ENCODE measurements around the gene MRGPRG. TPM values are rescaled to one million over a fixed set of nuclear protein-coding genes. Genes with fewer than 3 reads are reported as not detected.

MRGPRG gene
- total and polyA plus RNA-seq, 4 donors, result not detected

DNA sequence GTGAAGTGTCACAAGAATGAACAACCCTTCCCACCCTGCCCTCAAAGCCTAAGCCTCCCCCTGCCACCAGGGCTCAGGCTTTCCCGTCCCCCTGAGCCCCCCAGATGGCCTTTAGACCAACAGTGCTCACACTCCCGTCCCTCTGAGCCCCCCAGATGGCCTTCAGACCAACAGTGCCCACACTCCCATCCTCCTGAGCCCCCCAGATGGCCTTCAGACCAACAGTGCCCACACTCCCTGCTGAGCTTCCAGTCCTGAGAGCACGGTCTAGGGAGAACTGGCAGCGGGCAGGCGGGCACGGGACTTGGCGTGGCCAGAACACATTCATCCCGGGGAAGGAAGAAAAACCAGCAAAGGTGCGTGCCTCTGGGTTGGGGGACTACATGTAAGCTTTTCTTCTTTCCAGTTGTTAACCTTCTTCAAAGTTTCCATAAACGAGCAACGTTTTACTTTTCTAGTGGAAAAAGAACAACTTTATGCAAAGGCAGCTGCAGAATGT lies 2.5 kb downstream of the MRGPRG start:
- no peak overlapping the region for H3K27ac ChIP-seq (ENCODE audit: low read depth in 1 of 2, low read length in 2 of 2)
- no peak for TF ChIP-seq HNF4A (conservative IDR thresholded peaks at IDR 0.05)
- TF ChIP-seq RAD21 (IDR thresholded peaks at IDR 0.05), result no peak
- no peak for TF ChIP-seq NR2F2 (IDR thresholded peaks at IDR 0.05)
- TF ChIP-seq, protein P1, sequence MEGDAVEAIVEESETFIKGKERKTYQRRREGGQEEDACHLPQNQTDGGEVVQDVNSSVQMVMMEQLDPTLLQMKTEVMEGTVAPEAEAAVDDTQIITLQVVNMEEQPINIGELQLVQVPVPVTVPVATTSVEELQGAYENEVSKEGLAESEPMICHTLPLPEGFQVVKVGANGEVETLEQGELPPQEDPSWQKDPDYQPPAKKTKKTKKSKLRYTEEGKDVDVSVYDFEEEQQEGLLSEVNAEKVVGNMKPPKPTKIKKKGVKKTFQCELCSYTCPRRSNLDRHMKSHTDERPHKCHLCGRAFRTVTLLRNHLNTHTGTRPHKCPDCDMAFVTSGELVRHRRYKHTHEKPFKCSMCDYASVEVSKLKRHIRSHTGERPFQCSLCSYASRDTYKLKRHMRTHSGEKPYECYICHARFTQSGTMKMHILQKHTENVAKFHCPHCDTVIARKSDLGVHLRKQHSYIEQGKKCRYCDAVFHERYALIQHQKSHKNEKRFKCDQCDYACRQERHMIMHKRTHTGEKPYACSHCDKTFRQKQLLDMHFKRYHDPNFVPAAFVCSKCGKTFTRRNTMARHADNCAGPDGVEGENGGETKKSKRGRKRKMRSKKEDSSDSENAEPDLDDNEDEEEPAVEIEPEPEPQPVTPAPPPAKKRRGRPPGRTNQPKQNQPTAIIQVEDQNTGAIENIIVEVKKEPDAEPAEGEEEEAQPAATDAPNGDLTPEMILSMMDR (IDR thresholded peaks at IDR 0.05; ENCODE audit: low read depth, low read length, missing input control), result no peak
- no peak for TF ChIP-seq HNF4G (IDR thresholded peaks at IDR 0.05)
- no peak for TF ChIP-seq JUND (IDR thresholded peaks at IDR 0.05)
- no peak for TF ChIP-seq ATF3 (IDR thresholded peaks at IDR 0.05)
- TF ChIP-seq YY1 (IDR thresholded peaks at IDR 0.05), result no peak
- TF ChIP-seq REST (IDR thresholded peaks at IDR 0.05), result no peak
- TF ChIP-seq TAF1 (conservative IDR thresholded peaks at IDR 0.05), result no peak
- TF ChIP-seq FOXA2 (IDR thresholded peaks at IDR 0.05), result no peak
- no peak for TF ChIP-seq RXRA (IDR thresholded peaks at IDR 0.05)
- H3K27me3 ChIP-seq (ENCODE audit: control insufficient read depth in 4 of 4, insufficient read depth in 4 of 4, low read length in 3 of 4), result peaks cover 0 to 7% (median 1%) of the 10 kb centered on the region in 4 donors
- DNase-seq (ENCODE audit: low spot score), result no peak
- H3K4me3 ChIP-seq (ENCODE audit: low read depth in 1 of 3, low read length in 3 of 3), result no peak overlapping the region
- no peaks in the 10 kb centered on the region for H3K9me3 ChIP-seq (ENCODE audit: control insufficient read depth in 4 of 4, low read length in 3 of 4)
- 66% methylated on average over 11 of the region's 11 CpGs for WGBS
- H3K36me3 ChIP-seq (ENCODE audit: control insufficient read depth in 4 of 4, insufficient read depth in 3 of 4, low read depth in 1 of 4, low read length in 3 of 4), result no peaks in the 10 kb centered on the region
- no peaks in the 10 kb centered on the region for H3K4me1 ChIP-seq (ENCODE audit: control insufficient read depth in 4 of 4, insufficient read depth in 4 of 4, low read length in 3 of 4)
- H3K9ac ChIP-seq (ENCODE audit: low read depth in 1 of 2, low read length in 2 of 2), result no peak overlapping the region

GRCh38 chr11:3215346-3216026 lies 3.1 kb downstream of the MRGPRG start:
- 51% methylated on average over 17 of the region's 17 CpGs for WGBS
- Histone ChIP-seq H3K9ac (ENCODE audit: low read depth in 1 of 2, low read length in 2 of 2) (no peak overlapping the region), H3K4me3 (ENCODE audit: low read depth in 1 of 3, low read length in 3 of 3) (no peak overlapping the region), H3K36me3 (ENCODE audit: control insufficient read depth in 4 of 4, insufficient read depth in 3 of 4, low read depth in 1 of 4, low read length in 3 of 4) (no peaks in the 10 kb centered on the region), H3K4me1 (ENCODE audit: control insufficient read depth in 4 of 4, insufficient read depth in 4 of 4, low read length in 3 of 4) (no peaks in the 10 kb centered on the region), H3K9me3 (ENCODE audit: control insufficient read depth in 4 of 4, low read length in 3 of 4) (no peaks in the 10 kb centered on the region), H3K27me3 (ENCODE audit: control insufficient read depth in 4 of 4, insufficient read depth in 4 of 4, low read length in 3 of 4) (peaks cover 0 to 7% (median 1%) of the 10 kb centered on the region in 4 donors), H3K27ac (ENCODE audit: low read depth in 1 of 2, low read length in 2 of 2) (no peak overlapping the region)
- no peak for DNase-seq (ENCODE audit: low spot score)
- no peak for TF ChIP-seq HNF4G (IDR thresholded peaks at IDR 0.05)

GRCh38 chr11:3214420-3214699 lies 4.3 kb downstream of the MRGPRG start:
- no peak overlapping the region for H3K4me3 ChIP-seq (ENCODE audit: low read depth in 1 of 3, low read length in 3 of 3)
- 72% methylated on average over 4 of the region's 4 CpGs for WGBS
- TF ChIP-seq GABPA (IDR thresholded peaks at IDR 0.05 in 1 of 2, conservative IDR thresholded peaks at IDR 0.05 in 1 of 2), result no peak
- TF ChIP-seq TAF1 (conservative IDR thresholded peaks at IDR 0.05), result no peak
- no peak for TF ChIP-seq ZBTB33 (IDR thresholded peaks at IDR 0.05)
- TF ChIP-seq FOXA2 (IDR thresholded peaks at IDR 0.05), result no peak
- TF ChIP-seq HNF4G (IDR thresholded peaks at IDR 0.05), result no peak
- TF ChIP-seq EGR1 (IDR thresholded peaks at IDR 0.05; ENCODE audit: low read depth in 2 of 2), result no peak
- TF ChIP-seq HNF4A (conservative IDR thresholded peaks at IDR 0.05), result no peak
- TF ChIP-seq RXRA (IDR thresholded peaks at IDR 0.05), result no peak

More at GRCh38 chr11:3214420-3214699, 4.3 kb downstream of the MRGPRG start:
- no peak overlapping the region for H3K27ac ChIP-seq (ENCODE audit: low read depth in 1 of 2, low read length in 2 of 2)
- peaks cover 0 to 5% (median 0%) of the 10 kb centered on the region in 4 donors for H3K27me3 ChIP-seq (ENCODE audit: control insufficient read depth in 4 of 4, insufficient read depth in 4 of 4, low read length in 3 of 4)
- DNase-seq (ENCODE audit: low spot score), result no peak
- no peaks in the 10 kb centered on the region for H3K36me3 ChIP-seq (ENCODE audit: control insufficient read depth in 4 of 4, insufficient read depth in 3 of 4, low read depth in 1 of 4, low read length in 3 of 4)
- no peaks in the 10 kb centered on the region for H3K4me1 ChIP-seq (ENCODE audit: control insufficient read depth in 4 of 4, insufficient read depth in 4 of 4, low read length in 3 of 4)
- no peak overlapping the region for H3K9ac ChIP-seq (ENCODE audit: low read depth in 1 of 2, low read length in 2 of 2)
- H3K9me3 ChIP-seq (ENCODE audit: control insufficient read depth in 4 of 4, low read length in 3 of 4), result no peaks in the 10 kb centered on the region
